Lung microvascular endothelial cell (primary cell): ENCODE measurements around the gene KCNN3. TPM values are rescaled to one million over a fixed set of nuclear protein-coding genes. Genes with fewer than 3 reads are reported as not detected.
A peak's percentile ranks its signal among the peaks of the same experiment; 100 is the strongest.

Source experiments
- DNase-seq, 2 donors: peaks; one replicate each; pipeline versions ENCODE4 v3.0.0 to v3.0.0-alpha.2; 2010; ENCODE audit warnings: low read depth in 2 of 2
- total RNA-seq: library from RNA; depleted of rRNA; stranded (reverse); fragments of >200 nt; gene quantifications from 2 replicates; pipeline ENCODE4 v1.2.1, GENCODE V29; 2014

The KCNN3 gene
- total RNA-seq, 1 donor from 2014 or later = 0.99 TPM

- DNase-seq = no peak
Observed at GRCh38 chr1:154772606-154773506, 97.2 kb downstream of the KCNN3 start.

DNA sequence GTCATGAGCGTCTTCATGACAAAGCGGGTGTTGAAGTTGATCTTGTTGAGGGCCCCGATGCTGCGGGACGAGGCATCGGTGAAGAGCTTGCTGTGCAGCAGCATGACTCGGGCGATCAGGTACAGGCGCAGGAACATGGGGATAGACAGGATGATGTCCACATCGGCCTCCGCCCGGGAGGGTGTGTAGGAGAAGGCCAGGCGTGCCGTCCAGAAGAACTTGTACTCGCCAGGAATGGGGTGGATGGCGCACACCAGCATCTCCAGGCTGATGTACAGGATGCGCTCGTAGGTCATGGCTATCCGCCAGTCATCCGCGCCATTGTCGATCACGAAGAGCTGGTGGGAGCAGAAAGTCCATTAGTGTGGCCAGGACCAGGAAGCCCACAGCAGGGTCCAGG lies 98.0 kb downstream of the KCNN3 start:
- no peak for DNase-seq

- DNase-seq = no peak
Observed at GRCh38 chr1:154770897-154771594, 99.0 kb downstream of the KCNN3 start.

DNA sequence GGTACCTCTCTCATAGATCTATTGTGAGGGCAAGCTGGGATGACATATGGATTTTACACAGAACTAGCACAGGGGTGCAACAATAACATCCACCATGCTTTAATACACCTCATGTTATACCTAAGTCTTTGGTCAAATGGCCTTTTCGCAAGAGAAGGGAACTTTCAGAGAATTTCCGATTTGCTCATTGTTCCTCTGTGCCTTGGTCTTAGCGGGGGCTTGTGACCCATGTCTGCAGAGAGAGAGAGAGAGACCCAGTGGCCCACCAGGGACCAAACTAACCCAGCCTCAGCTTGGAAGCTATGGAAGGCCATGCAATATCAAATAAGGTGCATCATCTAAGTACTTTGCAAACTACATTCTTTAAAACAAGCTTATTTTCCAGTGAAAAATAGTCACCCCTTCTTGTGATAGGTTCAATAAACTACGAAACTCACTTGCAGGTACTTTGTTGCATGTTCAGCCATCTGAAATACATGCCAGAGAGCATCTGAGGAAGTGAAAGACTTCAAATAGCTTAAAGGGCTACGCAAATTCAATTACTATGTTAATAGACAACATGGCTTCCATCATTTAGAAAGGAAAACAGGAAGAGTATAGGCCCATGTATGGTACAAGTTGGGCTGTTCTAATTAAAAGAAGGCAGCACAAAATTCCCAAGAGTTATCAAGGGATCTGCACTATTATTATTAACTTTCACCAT lies 100.7 kb downstream of the KCNN3 start:
- no peak for DNase-seq

DNA sequence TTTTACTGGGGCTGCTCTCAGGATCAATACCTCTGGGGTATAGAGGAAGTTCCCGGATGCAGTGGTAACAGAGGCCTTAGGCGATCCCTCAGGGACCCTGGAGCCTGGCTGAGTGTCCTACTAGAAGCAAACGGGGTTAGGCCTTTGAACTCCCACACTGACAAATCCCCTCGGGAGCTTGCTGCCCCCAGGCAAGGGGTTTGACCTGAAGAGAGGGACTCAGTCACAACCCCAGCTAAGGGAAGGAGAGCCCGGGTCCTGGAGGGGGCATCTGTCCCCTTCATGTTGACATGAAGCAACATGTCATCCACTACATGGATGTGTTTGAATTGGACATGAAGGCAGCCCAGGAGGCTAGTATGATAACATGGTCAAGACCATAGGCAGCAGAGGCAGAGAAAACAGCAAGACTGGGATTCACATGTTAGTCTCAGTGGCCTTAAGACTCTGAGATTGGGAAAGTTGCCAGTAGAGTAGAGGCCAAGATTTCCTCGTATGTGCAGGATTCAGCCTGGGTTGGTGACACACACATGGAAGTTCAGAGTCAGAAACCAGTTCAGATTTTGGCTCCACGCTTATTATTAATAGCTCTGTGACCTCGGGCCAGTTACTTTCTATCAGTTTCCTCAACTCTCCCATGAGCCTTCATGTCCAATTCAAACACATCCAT lies 101.5 kb downstream of the KCNN3 start:
- peak; percentile 22 to 24 for DNase-seq

GRCh38 chr1:154767315-154768240 lies 102.5 kb downstream of the KCNN3 start:
- peak; percentile 68 to 84 for DNase-seq

DNA sequence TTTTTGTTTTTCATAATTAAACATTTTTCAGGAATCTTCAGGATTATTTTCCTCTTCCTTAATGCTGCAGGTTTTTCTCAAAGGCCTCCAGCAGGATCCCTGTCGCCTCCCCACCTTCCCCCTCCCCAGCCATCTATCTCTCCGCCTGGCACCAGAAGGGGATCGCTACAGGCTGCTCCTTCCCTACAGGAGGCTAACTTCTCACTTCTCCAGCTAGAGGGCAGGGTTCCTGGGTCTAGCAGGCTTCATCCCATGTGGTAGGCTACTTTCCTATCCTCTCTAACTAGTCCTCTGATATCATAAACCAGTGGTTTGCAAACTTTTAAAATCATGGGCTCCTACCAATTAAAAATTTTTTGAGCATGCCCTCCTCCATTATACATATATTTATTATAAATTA lies 104.1 kb downstream of the KCNN3 start:
- peak; percentile 41 to 53 for DNase-seq

DNA sequence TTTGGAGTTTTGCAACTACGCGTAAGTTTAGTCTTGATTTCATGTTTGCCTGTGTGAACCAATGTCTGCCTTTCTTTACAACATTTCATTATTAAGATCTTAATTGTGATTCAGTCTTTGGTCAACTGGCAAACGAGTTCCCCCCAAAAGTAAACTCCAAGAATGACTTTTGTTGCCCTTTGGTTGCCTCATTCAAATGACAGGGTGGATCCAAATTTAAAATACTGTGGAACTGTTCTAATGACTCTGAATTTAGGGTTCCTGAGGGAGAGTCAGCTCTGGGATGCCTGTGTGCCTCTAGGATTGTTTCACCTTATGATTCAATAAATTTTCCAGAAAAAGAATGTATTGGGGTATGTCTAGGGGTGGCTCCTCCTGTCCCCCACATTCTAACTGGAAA lies 105.3 kb downstream of the KCNN3 start:
- DNase-seq = no peak

DNA sequence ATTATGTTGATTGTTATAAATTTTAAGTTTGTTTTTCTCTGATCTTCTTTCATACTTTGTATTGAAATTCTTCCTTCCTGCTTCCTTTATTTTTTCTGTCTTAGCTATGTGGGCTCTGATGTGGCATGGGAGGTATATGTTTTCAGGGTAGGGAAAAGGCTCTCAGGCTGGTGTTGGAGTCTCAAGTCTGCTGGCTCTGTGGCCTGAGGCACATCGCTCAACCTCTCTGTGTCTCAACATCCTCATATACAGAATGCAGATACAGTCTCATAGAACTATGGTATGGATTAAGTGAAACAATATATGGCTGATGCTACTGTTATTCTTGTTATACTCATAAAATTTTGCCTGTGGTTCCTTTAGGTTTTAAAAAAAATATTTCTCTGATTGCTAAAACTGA lies 105.9 kb downstream of the KCNN3 start:
- DNase-seq = no peak

GRCh38 chr1:154760469-154760933 lies 109.6 kb downstream of the KCNN3 start:
- DNase-seq = peak in 1 of 2 donors; percentile 70

GRCh38 chr1:154759793-154760192 lies 110.3 kb downstream of the KCNN3 start:
- DNase-seq = no peak

- peak in 1 of 2 donors; percentile 10 for DNase-seq
Observed at GRCh38 chr1:154759196-154759595, 110.9 kb downstream of the KCNN3 start.

DNA sequence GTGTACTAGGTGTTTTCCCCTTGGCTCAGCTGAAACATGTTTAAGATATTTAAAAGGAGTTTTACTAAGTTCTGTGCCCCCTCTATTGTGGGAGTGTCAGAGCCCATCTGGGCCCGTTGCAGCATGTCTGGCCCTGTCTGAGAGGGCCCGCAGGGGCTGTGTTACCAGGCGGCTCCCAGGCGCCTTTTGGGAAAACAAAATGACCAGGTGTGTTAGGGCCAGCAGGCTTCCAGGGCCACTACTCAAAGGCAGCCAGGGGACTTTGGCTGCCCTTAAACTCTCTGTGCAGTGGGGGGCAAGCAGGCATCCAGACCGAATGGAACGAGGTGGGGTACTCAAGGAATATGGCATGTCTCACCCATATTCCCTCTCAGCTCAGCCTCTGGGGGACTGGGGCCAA lies 111.7 kb downstream of the KCNN3 start:
- no peak for DNase-seq

DNA sequence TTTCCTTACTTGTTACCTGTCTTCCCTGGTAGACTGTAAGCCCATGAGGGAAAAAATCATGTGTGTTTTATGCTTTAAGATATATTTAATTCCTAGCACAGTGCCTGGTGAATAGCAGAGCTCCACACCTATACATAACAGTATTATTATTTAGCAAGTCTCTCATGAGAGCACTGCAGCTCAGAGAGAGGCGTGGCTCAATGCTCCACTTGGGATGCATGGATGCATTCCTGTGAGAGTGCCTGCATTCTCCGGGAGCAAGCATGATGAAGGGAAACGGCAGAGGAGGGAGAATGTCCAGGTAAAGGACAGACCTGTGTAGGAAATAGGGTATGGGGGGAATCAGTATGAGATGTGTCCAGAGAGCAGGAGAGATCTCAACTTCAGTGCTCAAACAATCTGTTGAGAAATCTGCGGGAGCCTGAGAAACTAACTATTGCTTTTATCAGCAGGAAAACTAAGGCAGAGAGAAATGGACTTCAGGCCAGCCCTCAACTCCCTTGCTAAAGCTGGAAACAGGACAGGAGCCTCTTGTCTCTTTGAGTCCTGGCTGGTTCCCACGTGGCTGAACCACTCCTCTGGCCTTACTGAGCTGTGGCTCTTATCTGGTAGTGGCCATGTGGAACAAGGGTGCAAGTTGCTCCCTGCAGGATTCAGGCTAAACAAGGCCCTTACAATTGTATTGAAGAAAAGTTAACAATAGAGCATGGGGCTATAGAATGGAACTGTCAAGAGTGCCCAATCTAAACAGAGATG lies 113.1 kb downstream of the KCNN3 start:
- DNase-seq = no peak

GRCh38 chr1:154755858-154756730 lies 114.0 kb downstream of the KCNN3 start:
- DNase-seq = peak in 1 of 2 donors; percentile 29

- no peak for DNase-seq
Observed at GRCh38 chr1:154753426-154753825, 116.7 kb downstream of the KCNN3 start.

GRCh38 chr1:154752273-154753030 lies 117.6 kb downstream of the KCNN3 start:
- no peak for DNase-seq

DNA sequence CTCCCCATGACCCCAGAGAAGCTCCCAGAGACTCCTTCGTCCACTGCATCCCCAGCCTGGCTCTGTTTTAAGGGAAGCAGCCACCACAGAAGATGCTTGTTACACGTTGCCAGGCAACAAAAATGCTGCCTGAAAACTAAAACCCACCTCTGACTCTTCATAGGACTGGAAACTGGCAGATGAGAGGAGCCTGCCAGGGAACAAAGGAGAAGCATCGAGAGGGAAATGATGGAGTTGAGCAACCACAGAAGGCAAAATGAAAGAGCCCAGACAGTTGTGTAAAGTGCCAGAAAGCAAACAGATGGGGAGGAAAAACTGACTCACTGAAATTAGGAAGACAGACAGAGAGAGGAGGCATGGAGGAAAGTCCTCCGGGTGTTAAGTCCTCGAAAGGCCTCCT lies 118.4 kb downstream of the KCNN3 start:
- DNase-seq = peak in 1 of 2 donors; percentile 27
